ENCODE data around the gene CXCL14. TPM values are rescaled to one million over a fixed set of nuclear protein-coding genes. Genes with fewer than 3 reads are reported as not detected.

Gene CXCL14
- total and polyA plus RNA-seq, 2 of the 4 experiments (the other 2 are of a cell fraction): not detected

DNA sequence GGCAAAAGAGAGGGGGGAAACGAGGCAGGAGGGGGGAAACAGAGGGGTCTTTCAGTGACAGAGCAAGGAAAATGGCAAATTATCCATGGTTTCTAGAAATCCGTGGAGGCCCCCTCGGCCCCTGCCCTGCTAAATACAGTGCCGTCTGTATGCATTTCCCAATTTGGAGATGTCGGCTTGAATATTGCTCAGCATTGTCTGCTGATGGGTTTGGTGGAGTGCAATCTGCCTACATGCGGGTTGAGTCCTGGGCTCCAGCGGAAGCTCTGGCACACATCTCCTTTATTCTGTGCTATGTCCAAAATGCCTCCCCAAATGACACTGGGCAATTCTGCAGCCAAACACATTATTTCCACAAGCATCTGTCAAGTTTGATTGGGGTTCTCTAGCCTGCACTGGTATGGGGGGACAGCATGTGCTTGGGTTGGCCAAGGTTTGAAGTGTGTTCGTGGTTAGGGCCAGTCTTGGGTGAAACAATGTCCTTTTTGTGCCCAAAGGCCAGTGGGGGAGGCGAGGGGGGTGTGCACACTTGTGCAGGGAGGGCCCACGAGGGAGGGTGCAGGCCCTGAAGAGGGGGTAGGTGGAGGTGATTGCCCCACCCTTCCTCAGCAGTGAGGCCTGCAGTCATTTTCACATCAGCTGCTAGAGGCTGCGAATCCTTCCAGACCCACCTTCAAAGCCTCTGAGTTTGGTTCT is 36.8 kb downstream of the CXCL14 start:
- ChIA-PET CTCF (interaction anchor here (1.3 to 2.6 kb wide), 3 partner anchors 10 to 76 kb away, joined by 4 to 9 read pairs (median 5); no protein-coding TSS in a partner anchor), POLR2A (ENCODE audit: unreplicated experiment) (no interaction called here)
- Histone ChIP-seq H4K20me1 (ENCODE audit: insufficient read depth, low read length) (no peaks in the 10 kb centered on the region), H3K9me3 (ENCODE audit: control insufficient read depth, insufficient read depth, low read length) (peaks cover 9% of the 10 kb centered on the region), H3K14ac (replicated peaks; ENCODE audit: low read depth, low read length) (no peak overlapping the region), H4K8ac (ENCODE audit: low read depth in 2 of 2, low read length in 2 of 2) (no peak overlapping the region), H2AFZ (replicated peaks; ENCODE audit: low read length, poor library complexity) (no peak overlapping the region), H3K27me3 (ENCODE audit: control insufficient read depth, insufficient read depth, low read length) (peaks cover 94% of the 10 kb centered on the region), H3K27ac (ENCODE audit: insufficient read depth, low read length) (no peak overlapping the region), H3K4me3 (ENCODE audit: insufficient read depth, low read depth, low read length) (no peak overlapping the region), H3K36me3 (ENCODE audit: control insufficient read depth, insufficient read depth, low read length) (no peaks in the 10 kb centered on the region), H2AK5ac (ENCODE audit: low read depth, low read length) (no peak overlapping the region), H3K4ac (ENCODE audit: low read depth, low read length) (no peak overlapping the region), H2BK15ac (ENCODE audit: low read depth, low read length) (no peak overlapping the region), H4K5ac (ENCODE audit: low read depth, low read length) (no peak overlapping the region), H3K9ac (ENCODE audit: low read depth, low read length) (no peak overlapping the region), H3K79me1 (ENCODE audit: low read depth in 1 of 2, low read length in 2 of 2) (no peaks in the 10 kb centered on the region), H3K23ac (ENCODE audit: low read depth, low read length) (no peak overlapping the region), H2BK20ac (ENCODE audit: low read depth, low read length) (no peak overlapping the region), H2BK5ac (ENCODE audit: low read depth, low read length, poor library complexity, severe bottlenecking) (no peak overlapping the region), H3K18ac (ENCODE audit: low read depth, low read length) (no peak overlapping the region), H4K91ac (ENCODE audit: insufficient read depth, low read depth, low read length) (no peak overlapping the region), H2AK9ac (replicated peaks; ENCODE audit: low read depth, low read length, poor library complexity) (no peak overlapping the region), H3K9me1 (ENCODE audit: insufficient read depth, low read length) (no peaks in the 10 kb centered on the region), H3K4me2 (ENCODE audit: low read depth, low read length) (no peak overlapping the region), H3K56ac (ENCODE audit: extremely low read depth, insufficient read depth, low read length) (no peak overlapping the region), H2BK120ac (ENCODE audit: low read depth, low read length) (no peak overlapping the region), H3K4me1 (ENCODE audit: control insufficient read depth, insufficient read depth, low read length) (peaks cover 2% of the 10 kb centered on the region; the same call in 1 of the 2 replicates)
- no peak for DNase-seq
- intact Hi-C loops (cut with micrococcal nuclease): no loop called here
- TF ChIP-seq RAD21 (IDR thresholded peaks at IDR 0.05; ENCODE audit: low read length) (no peak), RFX5 (IDR thresholded peaks at IDR 0.05; ENCODE audit: low read depth, low read length) (no peak), MAZ (IDR thresholded peaks at IDR 0.05; ENCODE audit: borderline replicate concordance, low read depth, low read length) (no peak)
- TF ChIP-seq, protein P1, sequence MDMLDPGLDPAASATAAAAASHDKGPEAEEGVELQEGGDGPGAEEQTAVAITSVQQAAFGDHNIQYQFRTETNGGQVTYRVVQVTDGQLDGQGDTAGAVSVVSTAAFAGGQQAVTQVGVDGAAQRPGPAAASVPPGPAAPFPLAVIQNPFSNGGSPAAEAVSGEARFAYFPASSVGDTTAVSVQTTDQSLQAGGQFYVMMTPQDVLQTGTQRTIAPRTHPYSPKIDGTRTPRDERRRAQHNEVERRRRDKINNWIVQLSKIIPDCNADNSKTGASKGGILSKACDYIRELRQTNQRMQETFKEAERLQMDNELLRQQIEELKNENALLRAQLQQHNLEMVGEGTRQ (IDR thresholded peaks at IDR 0.05; ENCODE audit: low read depth, low read length): no peak
- TF ChIP-seq, protein P2, sequence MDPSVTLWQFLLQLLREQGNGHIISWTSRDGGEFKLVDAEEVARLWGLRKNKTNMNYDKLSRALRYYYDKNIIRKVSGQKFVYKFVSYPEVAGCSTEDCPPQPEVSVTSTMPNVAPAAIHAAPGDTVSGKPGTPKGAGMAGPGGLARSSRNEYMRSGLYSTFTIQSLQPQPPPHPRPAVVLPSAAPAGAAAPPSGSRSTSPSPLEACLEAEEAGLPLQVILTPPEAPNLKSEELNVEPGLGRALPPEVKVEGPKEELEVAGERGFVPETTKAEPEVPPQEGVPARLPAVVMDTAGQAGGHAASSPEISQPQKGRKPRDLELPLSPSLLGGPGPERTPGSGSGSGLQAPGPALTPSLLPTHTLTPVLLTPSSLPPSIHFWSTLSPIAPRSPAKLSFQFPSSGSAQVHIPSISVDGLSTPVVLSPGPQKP (IDR thresholded peaks at IDR 0.05; ENCODE audit: borderline replicate concordance, low read depth, low read length): no peak
- in situ Hi-C loops (cut with MboI; ENCODE audit: low sequenced_read_pairs): no loop called here
- BruUV-seq (replicated peaks): no TSS peak
- no peak for ATAC-seq (ENCODE audit: low read depth)
- dilution Hi-C loops (cut with HindIII; ENCODE audit: low sequenced_read_pairs, unreplicated experiment): no loop called here
- no CpG with 5 or more reads among the region's 11 CpGs for WGBS, 2 experiments (ENCODE audit: extremely low coverage in 2 of 2, insufficient read length in 1 of 2)

Data from IMR-90 (cell line).